Measurements from ENCODE around the gene MAGI2.

MAGI2 gene

GRCh38 chr7:78223598-78223997 lies 1229.9 kb downstream of the MAGI2 start:
- no peak overlapping the region for H3K4me3 ChIP-seq (ENCODE audit: low read depth in 1 of 5, low read length in 5 of 5)
- H3K9me3 ChIP-seq (ENCODE audit: control insufficient read depth in 5 of 5, low read length in 5 of 5): no peaks in the 10 kb centered on the region
- no peak overlapping the region for H3K27ac ChIP-seq (ENCODE audit: low read depth, low read length)
- no peaks in the 10 kb centered on the region for H3K36me3 ChIP-seq (ENCODE audit: control insufficient read depth in 5 of 5, insufficient read depth in 5 of 5, low read length in 5 of 5)
- H3K4me1 ChIP-seq (ENCODE audit: control insufficient read depth in 5 of 5, insufficient read depth in 5 of 5, low read length in 5 of 5): peaks cover 0 to 18% (median 9%) of the 10 kb centered on the region in 5 donors
- no peaks in the 10 kb centered on the region for H3K27me3 ChIP-seq (ENCODE audit: control insufficient read depth in 5 of 5, insufficient read depth in 4 of 5, low read length in 5 of 5)
- H3K9ac ChIP-seq (ENCODE audit: low read length in 5 of 5): no peak overlapping the region

GRCh38 chr7:78222001-78222751 lies 1231.3 kb downstream of the MAGI2 start:
- Histone ChIP-seq H3K4me3 (ENCODE audit: low read depth in 1 of 5, low read length in 5 of 5) (no peak overlapping the region), H3K9ac (ENCODE audit: low read length in 5 of 5) (no peak overlapping the region), H3K4me1 (ENCODE audit: control insufficient read depth in 5 of 5, insufficient read depth in 5 of 5, low read length in 5 of 5) (peaks cover 0 to 13% (median 9%) of the 10 kb centered on the region in 5 donors), H3K27me3 (ENCODE audit: control insufficient read depth in 5 of 5, insufficient read depth in 4 of 5, low read length in 5 of 5) (no peaks in the 10 kb centered on the region), H3K27ac (ENCODE audit: low read depth, low read length) (no peak overlapping the region), H3K9me3 (ENCODE audit: control insufficient read depth in 5 of 5, low read length in 5 of 5) (no peaks in the 10 kb centered on the region), H3K36me3 (ENCODE audit: control insufficient read depth in 5 of 5, insufficient read depth in 5 of 5, low read length in 5 of 5) (no peaks in the 10 kb centered on the region)

GRCh38 chr7:78220754-78221153 lies 1232.7 kb downstream of the MAGI2 start:
- Histone ChIP-seq H3K4me3 (ENCODE audit: low read depth in 1 of 5, low read length in 5 of 5) (no peak overlapping the region), H3K4me1 (ENCODE audit: control insufficient read depth in 5 of 5, insufficient read depth in 5 of 5, low read length in 5 of 5) (peaks cover 0 to 9% (median 4%) of the 10 kb centered on the region in 5 donors), H3K9me3 (ENCODE audit: control insufficient read depth in 5 of 5, low read length in 5 of 5) (no peaks in the 10 kb centered on the region), H3K9ac (ENCODE audit: low read length in 5 of 5) (no peak overlapping the region), H3K27ac (ENCODE audit: low read depth, low read length) (no peak overlapping the region), H3K27me3 (ENCODE audit: control insufficient read depth in 5 of 5, insufficient read depth in 4 of 5, low read length in 5 of 5) (no peaks in the 10 kb centered on the region), H3K36me3 (ENCODE audit: control insufficient read depth in 5 of 5, insufficient read depth in 5 of 5, low read length in 5 of 5) (no peaks in the 10 kb centered on the region)

GRCh38 chr7:78218876-78219275 lies 1234.6 kb downstream of the MAGI2 start:
- Histone ChIP-seq H3K27ac (ENCODE audit: low read depth, low read length) (no peak overlapping the region), H3K27me3 (ENCODE audit: control insufficient read depth in 5 of 5, insufficient read depth in 4 of 5, low read length in 5 of 5) (no peaks in the 10 kb centered on the region), H3K9me3 (ENCODE audit: control insufficient read depth in 5 of 5, low read length in 5 of 5) (no peaks in the 10 kb centered on the region), H3K9ac (ENCODE audit: low read length in 5 of 5) (no peak overlapping the region), H3K4me3 (ENCODE audit: low read depth in 1 of 5, low read length in 5 of 5) (no peak overlapping the region), H3K4me1 (ENCODE audit: control insufficient read depth in 5 of 5, insufficient read depth in 5 of 5, low read length in 5 of 5) (no peaks in the 10 kb centered on the region), H3K36me3 (ENCODE audit: control insufficient read depth in 5 of 5, insufficient read depth in 5 of 5, low read length in 5 of 5) (no peaks in the 10 kb centered on the region)

GRCh38 chr7:78218051-78218450 lies 1235.4 kb downstream of the MAGI2 start:
- Histone ChIP-seq H3K4me3 (ENCODE audit: low read depth in 1 of 5, low read length in 5 of 5) (no peak overlapping the region), H3K27ac (ENCODE audit: low read depth, low read length) (no peak overlapping the region), H3K9me3 (ENCODE audit: control insufficient read depth in 5 of 5, low read length in 5 of 5) (no peaks in the 10 kb centered on the region), H3K27me3 (ENCODE audit: control insufficient read depth in 5 of 5, insufficient read depth in 4 of 5, low read length in 5 of 5) (no peaks in the 10 kb centered on the region), H3K36me3 (ENCODE audit: control insufficient read depth in 5 of 5, insufficient read depth in 5 of 5, low read length in 5 of 5) (no peaks in the 10 kb centered on the region), H3K4me1 (ENCODE audit: control insufficient read depth in 5 of 5, insufficient read depth in 5 of 5, low read length in 5 of 5) (no peaks in the 10 kb centered on the region), H3K9ac (ENCODE audit: low read length in 5 of 5) (no peak overlapping the region)

- H3K9me3 ChIP-seq (ENCODE audit: control insufficient read depth in 5 of 5, low read length in 5 of 5): no peaks in the 10 kb centered on the region
- H3K4me1 ChIP-seq (ENCODE audit: control insufficient read depth in 5 of 5, insufficient read depth in 5 of 5, low read length in 5 of 5): no peaks in the 10 kb centered on the region
- no peak overlapping the region for H3K9ac ChIP-seq (ENCODE audit: low read length in 5 of 5)
- H3K27me3 ChIP-seq (ENCODE audit: control insufficient read depth in 5 of 5, insufficient read depth in 4 of 5, low read length in 5 of 5): no peaks in the 10 kb centered on the region
- H3K36me3 ChIP-seq (ENCODE audit: control insufficient read depth in 5 of 5, insufficient read depth in 5 of 5, low read length in 5 of 5): no peaks in the 10 kb centered on the region
- H3K27ac ChIP-seq (ENCODE audit: low read depth, low read length): no peak overlapping the region
- no peak overlapping the region for H3K4me3 ChIP-seq (ENCODE audit: low read depth in 1 of 5, low read length in 5 of 5)
Measured at GRCh38 chr7:78215199-78215598, 1238.3 kb downstream of the MAGI2 start.

- Histone ChIP-seq H3K27me3 (ENCODE audit: control insufficient read depth in 5 of 5, insufficient read depth in 4 of 5, low read length in 5 of 5) (no peaks in the 10 kb centered on the region), H3K36me3 (ENCODE audit: control insufficient read depth in 5 of 5, insufficient read depth in 5 of 5, low read length in 5 of 5) (no peaks in the 10 kb centered on the region), H3K4me3 (ENCODE audit: low read depth in 1 of 5, low read length in 5 of 5) (no peak overlapping the region), H3K4me1 (ENCODE audit: control insufficient read depth in 5 of 5, insufficient read depth in 5 of 5, low read length in 5 of 5) (no peaks in the 10 kb centered on the region), H3K9me3 (ENCODE audit: control insufficient read depth in 5 of 5, low read length in 5 of 5) (no peaks in the 10 kb centered on the region), H3K27ac (ENCODE audit: low read depth, low read length) (no peak overlapping the region), H3K9ac (ENCODE audit: low read length in 5 of 5) (no peak overlapping the region)
Measured at GRCh38 chr7:78213402-78213801, 1240.1 kb downstream of the MAGI2 start.

- Histone ChIP-seq H3K4me1 (ENCODE audit: control insufficient read depth in 5 of 5, insufficient read depth in 5 of 5, low read length in 5 of 5) (no peaks in the 10 kb centered on the region), H3K9ac (ENCODE audit: low read length in 5 of 5) (no peak overlapping the region), H3K9me3 (ENCODE audit: control insufficient read depth in 5 of 5, low read length in 5 of 5) (no peaks in the 10 kb centered on the region), H3K27ac (ENCODE audit: low read depth, low read length) (no peak overlapping the region), H3K36me3 (ENCODE audit: control insufficient read depth in 5 of 5, insufficient read depth in 5 of 5, low read length in 5 of 5) (no peaks in the 10 kb centered on the region), H3K4me3 (ENCODE audit: low read depth in 1 of 5, low read length in 5 of 5) (no peak overlapping the region), H3K27me3 (ENCODE audit: control insufficient read depth in 5 of 5, insufficient read depth in 4 of 5, low read length in 5 of 5) (no peaks in the 10 kb centered on the region)
Measured at GRCh38 chr7:78212476-78213060, 1240.9 kb downstream of the MAGI2 start.

GRCh38 chr7:78207269-78207668 lies 1246.2 kb downstream of the MAGI2 start:
- Histone ChIP-seq H3K36me3 (ENCODE audit: control insufficient read depth in 5 of 5, insufficient read depth in 5 of 5, low read length in 5 of 5) (no peaks in the 10 kb centered on the region), H3K4me1 (ENCODE audit: control insufficient read depth in 5 of 5, insufficient read depth in 5 of 5, low read length in 5 of 5) (no peaks in the 10 kb centered on the region), H3K27ac (ENCODE audit: low read depth, low read length) (no peak overlapping the region), H3K27me3 (ENCODE audit: control insufficient read depth in 5 of 5, insufficient read depth in 4 of 5, low read length in 5 of 5) (no peaks in the 10 kb centered on the region), H3K9ac (ENCODE audit: low read length in 5 of 5) (no peak overlapping the region), H3K9me3 (ENCODE audit: control insufficient read depth in 5 of 5, low read length in 5 of 5) (no peaks in the 10 kb centered on the region), H3K4me3 (ENCODE audit: low read depth in 1 of 5, low read length in 5 of 5) (no peak overlapping the region)

- H3K36me3 ChIP-seq (ENCODE audit: control insufficient read depth in 5 of 5, insufficient read depth in 5 of 5, low read length in 5 of 5): no peaks in the 10 kb centered on the region
- H3K9ac ChIP-seq (ENCODE audit: low read length in 5 of 5): no peak overlapping the region
- no peak overlapping the region for H3K27ac ChIP-seq (ENCODE audit: low read depth, low read length)
- no peaks in the 10 kb centered on the region for H3K9me3 ChIP-seq (ENCODE audit: control insufficient read depth in 5 of 5, low read length in 5 of 5)
- no peak overlapping the region for H3K4me3 ChIP-seq (ENCODE audit: low read depth in 1 of 5, low read length in 5 of 5)
- H3K4me1 ChIP-seq (ENCODE audit: control insufficient read depth in 5 of 5, insufficient read depth in 5 of 5, low read length in 5 of 5): no peaks in the 10 kb centered on the region
- H3K27me3 ChIP-seq (ENCODE audit: control insufficient read depth in 5 of 5, insufficient read depth in 4 of 5, low read length in 5 of 5): no peaks in the 10 kb centered on the region
Measured at GRCh38 chr7:78206769-78207168, 1246.7 kb downstream of the MAGI2 start.

Measured in subcutaneous abdominal adipose tissue (tissue), 5 donors.